Suprapubic skin (tissue), 4 donors: ENCODE results near the gene MYO9B. TPM values are rescaled to one million over a fixed set of nuclear protein-coding genes. Genes with fewer than 3 reads are reported as not detected.
A peak's percentile ranks its signal among the peaks of the same experiment; 100 is the strongest.

Experiments used
- DNase-seq, 2 donors: peaks; one replicate each; pipeline ENCODE4 v3.0.0-alpha.2; 2019; ENCODE audit warnings: low spot score in 2 of 2
- H3K27ac ChIP-seq: fragments of 200-600 bp; sonication (generic); one replicate; pipeline ENCODE4 v1.5.1; 2019
- H3K27me3 ChIP-seq: fragments of 200-600 bp; sonication (generic); one replicate; pipeline ENCODE4 v1.5.1; 2019
- H3K36me3 ChIP-seq: fragments of 200-600 bp; sonication (generic); one replicate; pipeline ENCODE4 v1.5.1; 2019
- H3K4me1 ChIP-seq: fragments of 200-600 bp; sonication (generic); one replicate; pipeline ENCODE4 v1.5.1; 2019
- H3K4me3 ChIP-seq: fragments of 200-600 bp; sonication (generic); one replicate; pipeline ENCODE4 v1.5.1; 2019; ENCODE audit warnings: mild to moderate bottlenecking
- H3K9me3 ChIP-seq: fragments of 200-600 bp; sonication (generic); one replicate; pipeline ENCODE4 v1.5.1; 2019
- CTCF ChIP-seq, 2 donors: fragments of 200-600 bp in 1 of 2; fragments of 450-650 bp in 1 of 2; sonication (generic) in 1 of 2; IDR thresholded peaks; one replicate each; pipeline ENCODE4 v1.5.1; 2016 to 2019; ENCODE audit warnings: antibody characterized with exemption in 2 of 2, mild to moderate bottlenecking in 1 of 2, moderate library complexity in 1 of 2
- EP300 ChIP-seq: sonication (generic); formaldehyde crosslinking; IDR thresholded peaks from one replicate; pipeline ENCODE4 v1.6.1; 2017; ENCODE audit warnings: antibody characterized with exemption
- POLR2A ChIP-seq, 2 donors: fragments of 450-650 bp; IDR thresholded peaks; one replicate each; pipeline ENCODE4 v1.6.1; 2017; ENCODE audit warnings: antibody characterized with exemption in 2 of 2, mild to moderate bottlenecking in 2 of 2, moderate library complexity in 2 of 2
- POLR2AphosphoS5 ChIP-seq, 3 donors: sonication (generic); formaldehyde crosslinking; IDR thresholded peaks; one replicate each; pipeline ENCODE4 v1.6.1; 2017; ENCODE audit warnings: antibody characterized with exemption in 3 of 3
- WGBS: methylation state at CpG from one replicate; pipeline ENCODE4 v1.1.5; 2018; 5-methylcytosine and 5-hydroxymethylcytosine counted together
- total RNA-seq, 4 donors: library from RNA; depleted of rRNA; stranded (reverse); fragments of >200 nt; gene quantifications; one replicate each; pipeline ENCODE4 v1.1.0, GENCODE V29; 2016

MYO9B gene
- total RNA-seq, 4 donors from 2014 or later = 43.6 to 99.9 (median 69.5) TPM

- Histone ChIP-seq H3K9me3 (no peaks in the 10 kb centered on the region), H3K27me3 (no peaks in the 10 kb centered on the region), H3K27ac (peak overlapping the region; percentile 82), H3K4me1 (peaks cover 60% of the 10 kb centered on the region), H3K36me3 (no peaks in the 10 kb centered on the region), H3K4me3 (no peak overlapping the region)
- TF ChIP-seq CTCF (IDR thresholded peaks at IDR 0.05) (no peak), POLR2A (IDR thresholded peaks at IDR 0.05) (no peak), EP300 (no peak), POLR2AphosphoS5 (IDR thresholded peaks at IDR 0.05) (no peak)
- WGBS = 79% methylated on average over 19 of the region's 19 CpGs
- no peak for DNase-seq
These were observed 2.7 kb downstream of the MYO9B start for GRCh38 chr19:17078036-17078919.

DNA sequence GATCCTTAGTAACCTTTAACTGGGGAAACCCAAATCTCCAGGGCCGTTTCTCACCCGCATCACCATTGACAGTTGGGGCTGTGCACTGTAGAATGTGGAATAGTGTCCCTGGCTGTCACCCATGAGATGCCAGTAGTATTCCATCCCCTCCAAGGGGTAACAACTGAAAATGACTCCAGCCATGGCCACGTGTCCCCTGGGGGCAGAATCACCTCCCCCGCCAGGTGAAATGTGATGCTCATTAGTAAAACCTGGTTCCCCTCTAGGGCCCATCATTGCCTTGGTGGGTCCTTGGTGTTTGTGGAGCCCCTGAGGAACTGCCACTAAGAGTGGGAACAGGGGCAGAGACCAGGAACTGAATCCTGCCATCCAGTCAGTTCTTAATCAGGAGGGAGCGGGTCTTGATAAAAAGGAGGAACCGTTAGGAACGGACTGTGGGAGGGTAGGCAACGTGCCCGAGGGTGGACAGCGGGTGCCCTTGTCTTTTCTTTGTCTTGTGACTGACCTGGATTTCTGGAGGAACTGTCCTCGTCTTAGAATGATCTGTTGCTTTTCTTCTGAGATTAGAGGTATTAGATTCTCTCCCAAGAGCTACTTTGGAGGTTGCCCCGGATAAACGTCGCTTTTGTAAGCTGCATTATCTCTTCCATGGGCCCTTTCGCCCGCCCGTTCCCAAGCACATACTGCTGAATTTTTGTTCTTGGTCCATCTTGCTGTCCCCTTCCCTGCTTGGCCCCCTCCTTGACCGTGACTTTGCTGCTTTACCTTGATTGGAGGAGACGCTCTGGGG lies 3.5 kb downstream of the MYO9B start:
- Histone ChIP-seq H3K4me3 (peak overlapping the region; percentile 30), H3K4me1 (peaks cover 53% of the 10 kb centered on the region), H3K36me3 (no peaks in the 10 kb centered on the region), H3K9me3 (no peaks in the 10 kb centered on the region), H3K27ac (peak overlapping the region; percentile 82), H3K27me3 (no peaks in the 10 kb centered on the region)
- DNase-seq = no peak
- no peak for TF ChIP-seq POLR2A (IDR thresholded peaks at IDR 0.05)
- no peak for TF ChIP-seq EP300
- TF ChIP-seq POLR2AphosphoS5 (IDR thresholded peaks at IDR 0.05) = no peak
- no peak for TF ChIP-seq CTCF (IDR thresholded peaks at IDR 0.05)
- 70% methylated on average over 19 of the region's 19 CpGs for WGBS

- WGBS = 61% methylated on average over 28 of the region's 28 CpGs
- TF ChIP-seq POLR2A (IDR thresholded peaks at IDR 0.05) = no peak
- TF ChIP-seq CTCF (IDR thresholded peaks at IDR 0.05) = peak; percentile 51
- DNase-seq = peak; percentile 87 to 89
These were observed 4.3 kb downstream of the MYO9B start for GRCh38 chr19:17079710-17080439.

DNA sequence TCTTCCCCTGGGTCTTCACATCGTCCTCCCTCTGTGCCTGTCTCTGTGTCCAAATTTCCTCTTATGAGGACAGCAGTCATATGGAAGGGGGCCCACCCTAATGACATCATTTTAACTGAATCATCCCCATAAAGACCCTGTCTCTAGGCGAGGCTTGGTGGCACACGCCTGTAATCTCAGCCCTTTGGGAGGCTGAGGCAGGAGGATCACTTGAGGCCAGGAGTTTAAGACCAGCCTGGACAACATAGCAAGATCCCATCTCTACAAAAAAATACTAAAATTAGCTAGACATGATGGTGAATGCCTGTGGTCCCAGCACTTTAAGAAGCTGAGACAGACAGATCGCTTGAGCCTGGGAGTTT lies 4.8 kb downstream of the MYO9B start:
- H3K9me3 ChIP-seq = no peaks in the 10 kb centered on the region
- H3K4me1 ChIP-seq = peaks cover 45% of the 10 kb centered on the region
- no peaks in the 10 kb centered on the region for H3K36me3 ChIP-seq
- TF ChIP-seq EP300 = no peak
- 76% methylated on average over 4 of the region's 4 CpGs for WGBS
- H3K4me3 ChIP-seq = no peak overlapping the region
- H3K27me3 ChIP-seq = no peaks in the 10 kb centered on the region
- no peak for DNase-seq
- peak overlapping the region; percentile 82 for H3K27ac ChIP-seq

More at GRCh38 chr19:17079710-17080439, 4.3 kb downstream of the MYO9B start:
- peak overlapping the region; percentile 30 for H3K4me3 ChIP-seq
- H3K9me3 ChIP-seq = no peaks in the 10 kb centered on the region
- H3K36me3 ChIP-seq = no peaks in the 10 kb centered on the region
- peaks cover 46% of the 10 kb centered on the region for H3K4me1 ChIP-seq
- H3K27ac ChIP-seq = peak overlapping the region; percentile 82
- no peaks in the 10 kb centered on the region for H3K27me3 ChIP-seq

DNA sequence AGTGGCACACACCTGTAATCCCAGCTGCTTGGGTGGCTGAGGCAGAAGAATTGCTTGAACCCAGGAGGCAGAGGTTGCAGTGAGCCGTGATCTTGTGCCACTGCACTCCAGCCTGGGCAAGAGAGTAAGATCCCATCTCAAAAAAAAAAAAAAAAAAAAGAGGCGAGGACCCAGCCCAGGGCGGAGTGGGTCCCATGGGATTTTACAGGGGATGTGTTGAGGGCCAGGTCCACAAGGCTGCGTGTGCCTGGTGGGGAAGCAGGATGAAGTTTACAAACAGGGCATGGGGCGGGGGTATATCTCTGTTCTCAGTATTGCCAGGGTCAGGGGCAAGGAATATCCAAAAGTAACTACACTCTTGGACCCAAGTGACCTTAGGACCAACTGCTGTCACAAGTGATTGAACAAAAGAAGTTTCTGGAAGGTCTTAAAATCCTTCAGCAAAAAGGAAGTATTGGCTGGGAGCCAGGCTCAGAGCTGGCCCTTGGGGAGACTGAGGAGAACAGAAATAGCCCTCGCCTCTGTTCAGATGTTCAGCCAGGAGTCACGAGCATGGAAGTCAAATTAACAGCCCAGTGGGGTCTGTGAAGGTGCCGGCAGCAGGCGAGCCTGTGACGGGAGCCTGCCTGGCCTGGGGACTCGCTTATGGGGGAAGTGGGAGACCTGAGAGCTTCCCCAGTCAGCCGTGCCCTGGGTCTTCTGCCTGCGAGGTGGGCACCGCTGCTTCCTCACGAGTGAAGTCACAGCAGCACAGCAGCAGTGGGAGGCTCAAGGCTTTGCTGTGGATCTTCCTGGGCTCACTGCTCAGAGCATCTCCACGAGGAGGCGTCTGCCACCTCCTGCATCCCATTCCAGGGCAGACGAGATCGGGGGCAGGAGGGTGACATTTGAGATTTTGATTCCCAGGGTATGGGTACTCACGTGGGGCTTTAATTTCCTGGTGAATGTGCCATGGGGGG lies 6.4 kb downstream of the MYO9B start:
- Histone ChIP-seq H3K4me3 (no peak overlapping the region), H3K9me3 (no peaks in the 10 kb centered on the region), H3K4me1 (peaks cover 36% of the 10 kb centered on the region), H3K27ac (peak overlapping the region; percentile 5), H3K36me3 (peaks cover 10% of the 10 kb centered on the region), H3K27me3 (no peaks in the 10 kb centered on the region)
- WGBS = 75% methylated on average over 20 of the region's 20 CpGs
- no peak for DNase-seq
- TF ChIP-seq CTCF (IDR thresholded peaks at IDR 0.05) = no peak
- TF ChIP-seq POLR2A (IDR thresholded peaks at IDR 0.05) = no peak
- no peak for TF ChIP-seq EP300
- no peak for TF ChIP-seq POLR2AphosphoS5 (IDR thresholded peaks at IDR 0.05)
